GM18517 (cell line): ENCODE results near the gene AQP6.
"Not testable (repeated sequence)": the region's sequence is repeated elsewhere in the genome, so short reads cannot be mapped to it uniquely, and the experiment has no call there.

Source experiments
- ATAC-seq: cut with Tn5 transposase; IDR thresholded peaks from one replicate; pipeline ENCODE4 v1.9.1; 2021; ENCODE audit warnings: mild to moderate bottlenecking, moderate library complexity; ENCODE audit not compliant: unreplicated experiment

AQP6 gene

DNA sequence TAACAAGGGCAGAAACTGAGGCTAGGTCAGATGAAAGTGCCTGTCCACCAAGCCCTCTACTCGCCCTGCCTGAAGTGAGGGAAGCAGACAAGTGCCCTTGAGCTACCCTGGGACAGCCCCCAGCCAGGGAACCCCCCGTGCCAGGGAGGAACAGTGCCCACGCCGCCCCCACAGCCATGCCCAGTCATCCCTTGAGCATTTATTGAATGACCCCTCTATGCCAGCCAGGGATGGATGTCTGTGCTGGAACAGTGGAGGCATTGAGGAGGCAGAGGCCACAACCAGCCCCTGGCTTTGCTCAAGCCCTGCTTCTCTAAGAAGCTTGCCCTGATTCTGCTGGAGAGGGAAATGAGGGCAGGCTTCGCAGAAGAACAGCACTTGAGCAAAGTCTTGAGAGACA is 3.7 kb upstream of the AQP6 start:
- ATAC-seq: no peak

- ATAC-seq: no peak
Observed at GRCh38 chr12:49969651-49970429, 2.9 kb upstream of the AQP6 start.

- no peak for ATAC-seq
Observed at GRCh38 chr12:49970658-49971057, 2.1 kb upstream of the AQP6 start.

- ATAC-seq: no peak
Observed at GRCh38 chr12:49971141-49971540, 1.6 kb upstream of the AQP6 start.

DNA sequence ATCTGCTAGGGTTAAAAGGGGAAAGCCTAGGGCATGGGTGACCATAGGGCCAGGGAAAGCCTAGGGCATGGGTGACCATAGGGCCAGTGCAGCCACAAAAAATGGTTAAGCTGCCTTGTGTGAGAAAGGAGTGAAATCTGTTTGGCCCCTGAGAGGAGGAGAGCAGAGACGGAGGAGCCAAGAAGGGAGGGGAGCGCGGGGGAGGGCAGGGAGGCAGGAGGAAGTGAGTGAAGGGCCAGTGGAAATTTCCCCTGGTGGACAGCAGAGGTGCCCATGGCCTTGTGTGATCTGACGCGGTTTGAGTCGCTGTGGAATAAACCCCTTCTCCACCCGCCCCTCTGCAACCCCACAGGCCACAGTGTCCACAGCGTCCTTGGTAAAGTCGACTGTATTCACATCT is 618 bp upstream of the AQP6 start:
- ATAC-seq: no peak

DNA sequence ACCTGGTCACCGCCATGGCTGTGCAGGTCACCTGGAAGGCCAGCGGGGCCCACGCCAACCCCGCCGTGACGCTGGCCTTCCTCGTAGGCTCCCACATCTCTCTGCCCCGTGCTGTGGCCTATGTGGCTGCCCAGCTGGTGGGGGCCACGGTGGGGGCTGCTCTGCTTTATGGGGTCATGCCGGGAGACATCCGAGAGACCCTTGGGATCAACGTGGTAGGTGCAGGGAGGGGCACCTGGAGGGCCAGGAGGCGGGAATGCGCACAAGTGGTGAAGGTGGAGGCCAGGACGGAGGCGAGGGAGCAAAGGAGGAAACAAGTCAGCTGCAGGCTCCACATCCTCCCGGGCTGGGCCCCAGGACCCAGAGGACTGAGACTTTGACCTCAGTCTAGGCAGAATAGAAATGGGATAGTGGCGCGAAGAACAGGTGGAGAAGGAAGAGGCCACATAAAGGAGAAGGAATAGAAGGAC is 649 bp downstream of the AQP6 start:
- no peak for ATAC-seq

GRCh38 chr12:49974231-49974675 is 1.5 kb downstream of the AQP6 start:
- no peak for ATAC-seq

DNA sequence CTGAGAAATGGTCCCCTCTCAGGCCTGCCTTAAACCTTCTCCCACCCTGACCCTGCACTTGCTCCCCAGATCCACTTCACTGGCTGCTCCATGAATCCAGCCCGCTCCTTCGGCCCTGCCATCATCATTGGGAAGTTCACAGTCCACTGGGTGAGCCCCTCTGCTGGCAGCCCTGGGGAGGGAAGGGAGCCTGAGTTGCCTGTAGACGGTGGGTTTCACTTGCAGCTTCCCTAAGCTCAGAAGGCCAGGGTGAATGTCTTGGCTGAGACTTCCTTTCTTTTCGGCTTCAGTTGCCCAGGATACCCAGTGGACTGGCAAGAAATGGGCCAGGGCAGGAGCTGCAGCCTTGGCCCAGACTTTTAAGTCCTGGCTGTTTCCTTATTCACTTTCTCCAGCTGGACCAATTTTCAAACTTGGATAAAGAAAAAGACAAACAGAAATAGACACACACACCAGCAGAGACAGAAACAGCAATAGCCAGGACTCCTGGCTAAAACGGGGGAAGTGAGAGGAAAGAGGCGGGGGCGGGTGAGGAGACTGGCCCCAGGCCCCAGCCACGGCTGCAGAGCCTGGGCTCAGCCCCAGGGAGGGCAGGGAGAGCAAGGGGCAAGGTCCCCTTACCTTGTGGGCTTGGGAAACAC is 2.0 kb downstream of the AQP6 start:
- no peak for ATAC-seq

DNA sequence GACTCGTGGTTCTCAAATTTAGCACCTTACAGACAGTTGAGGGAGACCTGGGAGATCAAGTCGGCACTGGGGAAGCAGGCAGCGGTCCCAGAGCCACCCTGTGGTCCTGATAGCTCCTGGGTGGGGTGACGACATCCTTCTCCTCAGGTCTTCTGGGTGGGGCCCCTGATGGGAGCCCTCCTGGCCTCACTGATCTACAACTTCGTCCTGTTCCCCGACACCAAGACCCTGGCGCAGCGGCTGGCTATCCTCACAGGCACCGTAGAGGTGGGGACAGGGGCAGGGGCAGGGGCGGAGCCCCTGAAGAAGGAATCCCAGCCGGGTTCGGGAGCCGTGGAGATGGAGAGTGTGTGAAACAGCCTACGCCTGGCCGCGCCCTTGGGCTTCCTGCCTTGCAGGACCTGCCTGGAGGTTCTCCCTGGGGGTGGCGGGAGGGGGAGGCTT is 2.6 kb downstream of the AQP6 start:
- no peak for ATAC-seq

- no peak for ATAC-seq
Observed at GRCh38 chr12:49976557-49976956, 3.8 kb downstream of the AQP6 start.

GRCh38 chr12:49978125-49978524 is 5.4 kb downstream of the AQP6 start:
- no peak for ATAC-seq

GRCh38 chr12:49979016-49979586 is 6.4 kb downstream of the AQP6 start:
- no peak for ATAC-seq

- no peak for ATAC-seq
Observed at GRCh38 chr12:49979791-49980190, 7.0 kb downstream of the AQP6 start.

DNA sequence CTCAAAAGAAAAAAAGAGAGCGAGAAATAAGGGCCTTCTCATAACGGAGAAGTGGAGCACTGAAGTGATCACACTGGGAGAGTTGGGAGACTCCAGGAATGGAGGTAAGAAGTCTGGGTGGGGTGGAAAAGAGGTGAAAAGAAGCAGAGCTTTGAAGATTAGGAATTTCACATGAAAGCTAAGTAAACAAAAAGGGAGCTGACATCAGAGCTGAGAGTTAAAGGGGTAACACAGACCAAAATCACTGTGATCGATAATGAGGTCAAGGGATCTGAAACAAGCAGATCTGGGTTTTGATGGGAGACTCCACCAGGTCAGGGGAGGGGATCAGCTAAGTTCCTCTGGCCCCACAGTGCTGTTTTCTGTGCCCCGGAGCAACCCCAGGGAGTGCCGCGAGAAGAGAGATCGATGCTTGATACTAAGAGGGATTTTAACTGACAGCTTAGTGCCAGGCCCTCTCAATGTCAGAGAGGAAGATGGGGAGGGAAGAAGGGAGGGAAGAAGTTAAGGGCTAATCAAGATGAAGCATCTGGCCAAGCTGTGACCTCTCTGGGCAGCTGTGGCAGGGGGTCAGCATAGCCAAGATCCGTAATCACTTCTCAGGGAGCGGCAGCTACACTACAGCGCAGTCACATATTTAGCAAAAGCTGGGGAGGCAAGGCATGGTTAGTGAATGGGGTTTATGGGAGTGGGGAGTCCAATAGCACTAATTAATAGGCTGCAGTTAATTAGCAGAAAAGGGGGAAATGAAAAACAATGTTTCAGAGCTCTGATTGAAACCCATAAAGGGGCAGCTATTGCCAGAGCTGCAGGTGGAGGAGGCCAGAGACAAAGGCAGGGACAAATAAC is 8.0 kb downstream of the AQP6 start:
- ATAC-seq: no peak

DNA sequence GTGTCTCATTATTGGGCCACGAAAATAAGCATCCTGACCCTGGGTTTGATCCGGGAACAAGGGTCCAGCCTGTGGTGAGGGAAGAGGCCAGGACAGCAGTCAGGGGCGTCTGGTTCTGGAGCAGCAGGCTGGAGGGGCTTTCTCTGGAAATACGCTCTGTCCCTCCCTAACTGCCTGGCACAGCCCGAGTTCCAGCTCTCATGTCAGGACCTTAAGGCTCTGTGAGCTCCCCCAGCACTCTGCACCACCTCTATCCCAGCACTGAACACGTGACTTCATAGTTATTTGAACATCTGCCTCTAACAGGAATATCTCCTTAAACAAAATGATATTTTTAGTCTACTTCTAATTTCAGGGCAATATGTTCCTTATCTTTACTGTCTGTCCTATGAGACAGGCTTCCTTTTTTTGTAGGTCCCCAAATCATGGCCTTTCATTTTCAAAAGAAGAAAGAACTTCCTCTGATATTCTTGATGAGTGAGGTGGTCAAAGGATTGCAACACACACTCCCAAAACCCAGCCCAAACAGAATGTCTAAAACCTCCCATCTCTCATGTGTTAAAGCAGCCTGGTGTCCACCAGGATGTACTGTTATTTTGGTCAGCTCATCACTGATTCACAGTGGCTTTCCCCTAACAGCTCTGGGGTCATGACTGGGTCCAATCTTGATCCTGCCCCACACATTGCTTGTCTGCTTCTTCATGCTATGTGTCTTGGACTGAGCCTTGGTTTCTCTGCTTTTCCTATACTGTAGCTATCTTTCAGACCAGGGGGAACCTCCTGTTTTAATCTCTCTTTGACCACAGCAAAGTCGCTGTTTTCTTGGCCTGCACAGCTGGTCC is 9.7 kb downstream of the AQP6 start:
- no peak for ATAC-seq

GRCh38 chr12:49983892-49984291 is 11.1 kb downstream of the AQP6 start:
- ATAC-seq: no peak

DNA sequence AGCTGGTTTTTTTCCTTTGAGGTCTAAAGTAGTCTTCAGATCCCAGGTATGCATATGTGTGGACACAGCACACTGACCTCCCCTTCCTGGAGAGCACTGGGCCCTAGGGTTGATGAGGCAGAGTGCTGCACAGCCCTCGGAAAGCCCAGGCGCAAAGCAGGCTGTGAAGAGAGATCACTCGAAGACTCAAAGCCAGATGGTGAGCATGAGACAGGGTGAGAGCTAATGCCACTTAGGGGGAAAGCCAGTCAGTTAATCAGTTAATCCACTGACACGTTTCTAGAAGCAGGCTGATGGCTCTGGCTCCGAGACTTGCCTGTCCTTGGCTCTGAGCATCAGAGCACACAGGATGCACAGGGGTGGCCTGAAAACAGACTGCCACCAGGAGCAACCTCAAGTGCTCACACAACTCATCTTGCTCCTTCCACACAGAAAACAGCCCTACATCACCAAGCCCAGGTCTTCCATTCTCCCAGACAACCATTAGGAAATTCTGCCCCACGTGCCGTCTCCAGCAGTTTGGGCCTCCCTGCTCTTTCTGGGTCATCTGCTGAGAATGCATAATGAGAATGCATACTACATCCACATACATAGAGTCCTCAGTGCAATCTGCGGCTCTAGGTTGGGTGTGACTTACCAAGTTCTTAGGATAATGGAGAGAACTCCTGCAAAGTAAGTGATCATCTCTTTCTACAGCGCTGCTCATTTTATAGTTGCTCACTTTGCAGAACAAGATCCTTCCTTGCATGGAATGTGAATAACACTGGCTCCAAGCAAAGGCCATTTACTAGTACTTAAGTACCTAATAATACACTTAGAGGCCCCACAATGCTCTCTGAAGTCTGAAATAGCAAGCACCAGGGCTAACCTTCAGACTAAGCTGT is 12.0 kb downstream of the AQP6 start:
- no peak for ATAC-seq

GRCh38 chr12:49985981-49986380 is 13.2 kb downstream of the AQP6 start:
- ATAC-seq: no peak

- ATAC-seq: not testable (repeated sequence)
Observed at GRCh38 chr12:49986476-49986875, 13.7 kb downstream of the AQP6 start.
